Activated CD8-positive, alpha-beta memory T cell treated with anti-CD3 and anti-CD28 coated beads, Interleukin-2, amount 50 U/mL, for 48 hours (primary cell): ENCODE measurements around the gene PTPRN2.
"Not testable (repeated sequence)": the region's sequence is repeated elsewhere in the genome, so short reads cannot be mapped to it uniquely, and the experiment has no call there.

Experiments
- DNase-seq: peaks from one replicate; pipeline ENCODE4 v3.0.0-alpha.2; 2020

The PTPRN2 gene

GRCh38 chr7:158053183-158053915 lies 534.3 kb downstream of the PTPRN2 start:
- no peak for DNase-seq

DNA sequence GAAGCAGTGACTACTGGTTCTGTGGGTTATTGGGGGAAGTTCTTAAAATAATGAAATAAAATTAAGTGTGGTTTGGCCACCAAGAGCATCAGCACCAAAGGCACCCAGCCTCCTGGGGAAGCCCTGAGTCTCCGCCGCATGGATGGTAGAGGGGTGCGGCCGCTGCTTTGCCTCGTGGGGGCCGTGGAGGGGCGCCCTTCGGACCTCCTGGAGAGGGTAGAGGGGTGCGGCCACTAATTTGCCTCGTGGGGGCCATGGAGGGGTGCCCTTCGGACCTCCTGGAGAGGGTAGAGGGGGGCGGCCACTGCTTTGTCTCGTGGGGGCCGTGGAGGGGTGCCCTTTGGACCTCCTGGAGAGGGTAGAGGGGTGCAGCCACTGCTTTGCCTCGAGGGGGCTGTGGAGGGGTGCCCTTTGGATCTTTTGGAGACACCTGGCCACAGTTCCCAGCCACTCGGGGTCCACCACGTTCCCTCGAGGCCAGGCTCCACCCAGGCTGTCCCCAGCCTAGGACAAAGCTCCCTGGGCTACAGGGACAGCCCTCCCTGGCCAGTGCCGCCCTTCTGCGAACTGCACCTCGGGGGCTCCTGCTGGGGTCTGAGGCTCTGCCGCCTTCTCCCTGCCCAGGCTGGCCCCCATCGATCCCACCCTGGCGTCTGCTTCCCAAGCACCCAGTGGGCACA lies 535.1 kb downstream of the PTPRN2 start:
- DNase-seq = no peak

DNA sequence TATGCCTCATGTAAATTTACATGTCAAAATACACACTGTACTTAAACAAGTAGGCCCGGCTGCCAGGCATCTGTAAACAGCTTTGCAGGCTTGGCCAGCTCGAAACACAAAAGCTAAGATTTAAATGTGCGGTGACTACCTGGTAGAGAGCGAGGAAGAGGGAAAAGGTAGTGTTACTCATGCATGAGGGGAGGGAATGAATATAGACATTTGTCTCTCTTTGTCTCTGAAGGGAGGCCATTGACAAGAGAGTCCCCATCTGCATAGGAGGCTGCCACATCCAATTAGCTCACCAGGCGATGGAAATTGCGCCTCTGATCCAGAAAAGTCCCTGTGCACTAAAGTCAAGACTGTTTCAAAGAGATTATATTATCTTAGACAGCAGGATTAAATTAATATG lies 535.8 kb downstream of the PTPRN2 start:
- no peak for DNase-seq

DNA sequence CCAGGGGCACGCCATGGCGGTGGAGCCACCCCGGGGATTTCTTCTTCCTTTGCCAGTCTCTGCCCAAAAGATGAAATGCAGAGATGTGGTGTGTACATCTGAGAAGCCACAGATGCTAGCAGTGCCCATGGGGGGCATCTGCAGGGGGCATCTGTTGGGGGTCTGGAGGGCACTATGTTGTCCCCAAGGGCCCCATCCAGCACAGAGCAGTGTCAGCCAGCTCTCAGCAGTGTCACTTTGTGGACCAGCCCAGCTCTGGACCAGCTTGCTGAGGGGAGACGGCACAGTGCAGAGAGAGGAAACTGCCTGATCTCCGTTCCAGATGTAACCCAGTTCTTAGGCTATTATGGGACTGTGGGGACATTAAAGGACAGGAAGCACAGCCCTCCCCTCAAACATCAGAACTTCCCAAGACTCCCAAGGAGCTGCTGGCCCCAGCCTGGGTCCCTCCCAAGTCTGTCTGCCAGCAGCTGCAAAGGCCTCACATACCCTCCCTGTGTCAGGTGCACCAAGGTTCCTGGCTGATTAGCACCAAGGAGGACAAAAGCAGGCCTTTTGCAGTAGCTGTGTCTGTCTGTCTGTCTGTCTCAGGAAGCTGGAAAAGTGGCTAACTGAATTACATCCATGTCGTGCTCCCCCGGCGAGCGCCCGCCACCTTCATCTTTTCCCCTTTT lies 536.5 kb downstream of the PTPRN2 start:
- no peak for DNase-seq

DNA sequence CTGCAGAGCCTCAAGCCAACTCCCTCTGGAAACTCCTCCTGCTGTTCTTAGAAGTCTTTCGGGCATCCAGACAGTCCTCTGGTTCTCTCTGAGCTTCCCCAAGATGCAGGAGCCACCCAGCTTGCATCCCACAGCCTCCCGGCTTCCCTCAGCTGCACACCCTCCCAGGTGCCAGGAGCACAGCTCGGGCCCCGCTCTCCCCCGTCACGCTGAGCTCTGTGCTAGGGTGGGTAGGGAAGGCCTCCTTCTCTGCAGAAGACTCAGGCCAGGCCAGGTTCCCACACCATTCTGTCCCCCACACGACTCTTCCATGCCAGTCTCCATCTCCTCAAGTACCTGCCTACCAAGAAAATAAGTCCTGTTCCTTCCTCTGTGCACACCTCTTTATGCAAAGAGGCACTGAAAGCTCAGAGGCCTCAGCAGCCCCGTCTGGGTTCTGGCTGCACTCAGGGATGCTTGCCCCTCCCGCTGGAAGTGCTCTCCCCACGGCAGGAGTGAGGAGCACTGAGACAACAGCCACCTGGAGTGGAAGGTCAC lies 537.1 kb downstream of the PTPRN2 start:
- no peak for DNase-seq

GRCh38 chr7:158049271-158049670 lies 538.4 kb downstream of the PTPRN2 start:
- no peak for DNase-seq

DNA sequence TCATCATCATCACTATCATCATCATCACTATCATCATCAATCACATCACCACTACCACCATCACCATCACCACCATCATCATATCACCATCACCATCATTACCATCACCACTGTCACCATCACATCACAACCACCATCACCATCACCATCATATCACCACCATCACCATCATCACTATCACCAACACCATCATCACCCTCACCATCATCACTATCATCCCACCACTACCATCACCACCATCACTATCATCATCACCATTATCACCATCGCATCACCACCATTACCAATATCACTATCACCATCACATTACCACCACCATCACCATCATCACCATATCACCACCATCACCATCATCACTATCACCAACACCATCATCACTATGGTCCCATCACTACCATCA lies 539.1 kb downstream of the PTPRN2 start:
- no peak for DNase-seq

- DNase-seq = no peak
Measured at GRCh38 chr7:158047391-158048059, 540.1 kb downstream of the PTPRN2 start.

DNA sequence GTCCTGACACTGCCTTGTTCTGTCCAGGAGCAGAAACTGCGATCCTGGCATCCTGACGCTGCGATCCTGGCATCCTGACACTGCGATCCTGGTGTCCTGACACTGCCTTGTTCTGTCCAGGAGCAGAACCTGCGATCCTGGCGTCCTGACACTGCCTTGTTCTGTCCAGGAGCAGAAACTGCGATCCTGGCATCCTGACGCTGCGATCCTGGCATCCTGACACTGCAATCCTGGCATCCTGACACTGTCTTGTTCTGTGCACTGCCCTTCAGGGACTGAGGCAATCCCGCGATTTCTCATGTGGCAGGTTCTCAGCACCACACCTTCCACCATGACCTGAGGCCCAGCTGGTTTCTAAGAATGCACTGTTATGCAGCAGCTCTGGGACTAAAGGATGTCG lies 541.4 kb downstream of the PTPRN2 start:
- DNase-seq = not testable (repeated sequence)

- DNase-seq = no peak
Measured at GRCh38 chr7:158044482-158044823, 543.2 kb downstream of the PTPRN2 start.

GRCh38 chr7:158043551-158044481 lies 543.8 kb downstream of the PTPRN2 start:
- no peak for DNase-seq

DNA sequence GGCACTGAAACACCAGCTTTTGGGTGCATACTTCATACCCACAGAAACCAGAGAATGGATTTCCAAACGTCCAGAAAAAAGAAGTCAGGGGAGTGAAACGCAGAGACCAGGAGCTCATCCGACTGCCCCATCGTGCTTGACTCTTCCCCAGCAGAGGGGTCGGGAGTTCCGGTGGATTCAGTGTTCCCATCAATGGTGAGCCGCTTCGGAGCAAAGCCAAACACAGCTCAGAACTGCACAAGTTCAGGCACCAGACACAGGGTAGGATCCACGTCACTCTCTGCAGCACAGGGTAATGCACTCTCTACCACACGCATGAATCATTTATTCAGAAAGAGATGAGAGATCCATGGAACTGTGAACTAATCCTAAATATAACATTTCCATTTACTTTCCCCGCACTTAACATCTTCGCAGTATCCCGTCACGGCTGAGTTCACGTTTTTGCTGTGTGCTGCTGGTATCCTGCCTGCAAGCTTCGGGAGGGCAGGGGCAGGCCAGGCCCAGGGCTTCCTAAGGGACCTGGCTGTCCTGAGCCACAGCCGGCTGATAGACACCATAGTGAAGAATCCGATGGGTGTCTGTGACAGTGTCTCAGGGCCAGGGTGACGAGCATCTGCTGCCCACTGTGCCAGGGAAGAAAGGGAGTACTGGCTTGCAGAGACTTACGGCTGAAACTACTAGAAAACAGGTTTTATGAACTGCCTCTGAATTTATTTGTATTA lies 545.3 kb downstream of the PTPRN2 start:
- no peak for DNase-seq

DNA sequence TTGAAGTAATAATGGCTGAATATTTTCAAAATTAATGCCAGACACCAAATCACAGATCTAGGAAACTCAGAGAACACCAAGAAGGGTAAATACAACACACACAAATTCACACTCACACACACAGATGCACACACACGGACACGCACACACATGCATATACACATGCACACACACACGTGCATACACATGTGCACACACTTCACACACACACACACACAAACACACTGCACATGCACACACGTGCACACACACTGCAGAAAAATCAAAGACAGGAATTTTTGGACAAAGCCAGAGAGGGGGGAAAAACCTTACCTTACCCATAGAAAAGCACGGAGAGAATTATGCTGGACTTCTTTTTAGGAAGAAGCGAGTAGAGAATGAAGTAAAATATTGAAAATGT lies 547.4 kb downstream of the PTPRN2 start:
- no peak for DNase-seq

DNA sequence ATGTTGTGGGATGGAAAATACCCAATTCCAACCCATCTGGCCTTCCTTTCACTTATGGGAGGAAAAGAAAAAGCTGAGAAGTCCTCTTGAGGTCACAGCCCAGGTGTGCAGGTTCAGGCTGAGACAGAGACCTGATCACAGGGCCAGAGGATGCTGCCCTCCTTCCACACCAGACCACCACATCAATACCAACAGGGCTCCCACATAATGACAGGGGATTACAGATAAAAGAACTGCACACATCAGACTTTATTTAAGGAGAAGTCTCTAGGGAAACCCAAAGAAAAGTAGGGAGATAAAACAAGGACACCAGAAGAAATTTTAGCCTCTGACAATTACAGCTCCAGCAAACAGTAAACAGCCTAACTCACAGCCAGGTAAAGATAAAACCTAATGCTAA lies 548.4 kb downstream of the PTPRN2 start:
- no peak for DNase-seq

DNA sequence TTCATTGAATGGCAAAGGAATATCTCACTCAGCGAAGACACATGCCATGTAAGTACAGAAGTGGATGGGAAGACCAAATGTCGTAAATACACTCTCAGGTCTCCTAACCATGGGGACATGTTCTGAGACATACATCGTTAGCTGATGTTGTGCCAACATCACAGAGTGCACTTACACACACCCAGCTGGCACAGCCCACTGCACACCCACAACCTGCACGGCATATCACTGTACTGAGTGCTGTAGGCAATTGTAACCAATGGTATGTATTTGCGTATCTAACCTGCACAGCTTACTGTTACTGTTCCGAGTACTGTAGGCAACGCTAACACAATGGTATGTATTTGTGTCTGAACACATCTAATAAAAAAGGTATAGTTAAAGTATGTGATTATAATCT lies 550.4 kb downstream of the PTPRN2 start:
- no peak for DNase-seq

GRCh38 chr7:158035343-158035742 lies 552.3 kb downstream of the PTPRN2 start:
- DNase-seq = no peak

- DNase-seq = no peak
Measured at GRCh38 chr7:158034571-158034970, 553.1 kb downstream of the PTPRN2 start.

DNA sequence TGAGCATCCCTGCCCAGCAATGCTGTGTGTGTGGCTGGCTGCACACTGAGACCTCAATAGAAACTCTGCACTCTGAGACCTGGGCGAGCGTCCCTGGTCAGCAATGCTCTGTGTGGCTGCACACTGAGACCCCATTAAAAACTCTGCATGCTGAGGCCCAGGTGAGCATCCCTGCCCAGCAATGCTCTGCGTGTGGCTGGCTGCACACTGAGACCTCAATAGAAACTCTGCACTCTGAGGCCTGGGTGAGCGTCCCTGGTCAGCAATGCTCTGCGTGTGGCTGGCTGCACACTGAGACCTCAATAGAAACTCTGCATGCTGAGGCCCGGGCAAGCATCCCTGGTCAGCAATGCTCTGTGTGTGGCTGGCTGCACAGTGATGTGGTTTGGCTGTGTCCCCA lies 553.7 kb downstream of the PTPRN2 start:
- DNase-seq = not testable (repeated sequence)

GRCh38 chr7:158033196-158033595 lies 554.4 kb downstream of the PTPRN2 start:
- no peak for DNase-seq

GRCh38 chr7:158032561-158033115 lies 555.0 kb downstream of the PTPRN2 start:
- DNase-seq = no peak

- DNase-seq = no peak
Measured at GRCh38 chr7:158031867-158032308, 555.7 kb downstream of the PTPRN2 start.
